HEK293 (cell line): ENCODE measurements around the gene TLR10.

Source experiments
- YY1 ChIP-seq: fragments of 450-650 bp; formaldehyde crosslinking; IDR thresholded peaks from 2 replicates; pipeline ENCODE4 v1.5.1; 2018; ENCODE audit warnings: missing biosample characterization, missing genetic modification characterization
- ZBTB7A ChIP-seq: fragments of 450-650 bp; formaldehyde crosslinking; IDR thresholded peaks from 2 replicates; pipeline ENCODE4 v1.5.1; 2016; ENCODE audit warnings: low read depth, missing biosample characterization, missing genetic modification characterization
- ZNF121 ChIP-seq: fragments of 450-650 bp; formaldehyde crosslinking; IDR thresholded peaks from 2 replicates; pipeline ENCODE4 v1.5.1; 2016; ENCODE audit warnings: missing biosample characterization, missing genetic modification characterization
- ZNF138 ChIP-seq: fragments of 450-650 bp; formaldehyde crosslinking; IDR thresholded peaks from 2 replicates; pipeline ENCODE4 v1.5.1; 2016; ENCODE audit warnings: missing biosample characterization, missing genetic modification characterization, borderline replicate concordance
- ZNF19 ChIP-seq: fragments of 450-650 bp; formaldehyde crosslinking; IDR thresholded peaks from 2 replicates; pipeline ENCODE4; 2016; ENCODE audit warnings: missing biosample characterization, missing genetic modification characterization, low read depth
- ZNF404 ChIP-seq: fragments of 450-650 bp; formaldehyde crosslinking; IDR thresholded peaks from 2 replicates; pipeline ENCODE4 v1.5.1; 2017; ENCODE audit warnings: missing biosample characterization, missing genetic modification characterization
- ZNF510 ChIP-seq: fragments of 450-650 bp; formaldehyde crosslinking; IDR thresholded peaks from 2 replicates; pipeline ENCODE4 v1.5.1; 2018; ENCODE audit warnings: mild to moderate bottlenecking, missing genetic modification characterization, missing biosample characterization; ENCODE audit not compliant: insufficient replicate concordance
- ZNF792 ChIP-seq: fragments of 450-650 bp; formaldehyde crosslinking; IDR thresholded peaks from 2 replicates; pipeline ENCODE4 v1.5.1; 2016; ENCODE audit warnings: missing biosample characterization, missing genetic modification characterization
- TF ChIP-seq, protein P1 (sequence below): fragments of 450-650 bp; formaldehyde crosslinking; IDR thresholded peaks from 2 replicates; pipeline ENCODE4 v1.5.1; 2016; ENCODE audit warnings: missing biosample characterization, missing genetic modification characterization
- TF ChIP-seq, protein P2 (sequence below): fragments of 450-650 bp; formaldehyde crosslinking; IDR thresholded peaks from 2 replicates; pipeline ENCODE4 v1.5.1; 2016; ENCODE audit warnings: missing biosample characterization, missing genetic modification characterization, low read depth
- TF ChIP-seq, protein P3 (sequence below): fragments of 450-650 bp; formaldehyde crosslinking; IDR thresholded peaks from 2 replicates; pipeline ENCODE4 v1.5.1; 2016; ENCODE audit warnings: missing biosample characterization, missing genetic modification characterization
- TF ChIP-seq, protein P4 (sequence below): fragments of 450-650 bp; formaldehyde crosslinking; IDR thresholded peaks from 2 replicates; pipeline ENCODE4 v1.5.1; 2016; ENCODE audit warnings: missing biosample characterization, missing genetic modification characterization

DNA sequence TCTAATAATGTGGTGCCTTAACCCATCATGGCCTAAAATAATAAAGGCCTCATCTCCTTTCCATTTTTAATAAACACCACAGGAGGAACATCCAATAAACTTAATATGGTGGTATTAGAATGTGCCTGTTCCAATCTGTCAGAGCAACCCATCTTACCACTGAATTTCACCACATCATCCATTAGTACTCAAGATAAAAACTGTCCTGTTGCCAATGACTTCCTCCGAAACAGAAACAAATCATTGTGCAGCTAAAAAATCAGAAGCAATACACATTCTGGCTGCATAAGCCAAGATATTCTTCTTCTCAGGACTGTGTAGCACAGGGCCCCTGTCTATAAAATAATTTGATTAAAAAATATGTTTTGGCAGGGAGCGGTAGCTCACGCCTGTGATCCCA, 18.5 kb downstream of the TLR10 start:
- TF ChIP-seq ZNF792 (tag by site-specific recombination) (no peak), ZBTB7A (tag by site-specific recombination) (no peak), ZNF138 (tag by site-specific recombination) (no peak), ZNF19 (no peak), ZNF510 (tag by site-specific recombination) (no peak), ZNF121 (no peak), ZNF404 (tag by site-specific recombination) (no peak), YY1 (tag by site-specific recombination) (no peak)
- TF ChIP-seq, protein P1, sequence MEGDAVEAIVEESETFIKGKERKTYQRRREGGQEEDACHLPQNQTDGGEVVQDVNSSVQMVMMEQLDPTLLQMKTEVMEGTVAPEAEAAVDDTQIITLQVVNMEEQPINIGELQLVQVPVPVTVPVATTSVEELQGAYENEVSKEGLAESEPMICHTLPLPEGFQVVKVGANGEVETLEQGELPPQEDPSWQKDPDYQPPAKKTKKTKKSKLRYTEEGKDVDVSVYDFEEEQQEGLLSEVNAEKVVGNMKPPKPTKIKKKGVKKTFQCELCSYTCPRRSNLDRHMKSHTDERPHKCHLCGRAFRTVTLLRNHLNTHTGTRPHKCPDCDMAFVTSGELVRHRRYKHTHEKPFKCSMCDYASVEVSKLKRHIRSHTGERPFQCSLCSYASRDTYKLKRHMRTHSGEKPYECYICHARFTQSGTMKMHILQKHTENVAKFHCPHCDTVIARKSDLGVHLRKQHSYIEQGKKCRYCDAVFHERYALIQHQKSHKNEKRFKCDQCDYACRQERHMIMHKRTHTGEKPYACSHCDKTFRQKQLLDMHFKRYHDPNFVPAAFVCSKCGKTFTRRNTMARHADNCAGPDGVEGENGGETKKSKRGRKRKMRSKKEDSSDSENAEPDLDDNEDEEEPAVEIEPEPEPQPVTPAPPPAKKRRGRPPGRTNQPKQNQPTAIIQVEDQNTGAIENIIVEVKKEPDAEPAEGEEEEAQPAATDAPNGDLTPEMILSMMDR (tag by site-specific recombination), result no peak
- TF ChIP-seq, protein P2, sequence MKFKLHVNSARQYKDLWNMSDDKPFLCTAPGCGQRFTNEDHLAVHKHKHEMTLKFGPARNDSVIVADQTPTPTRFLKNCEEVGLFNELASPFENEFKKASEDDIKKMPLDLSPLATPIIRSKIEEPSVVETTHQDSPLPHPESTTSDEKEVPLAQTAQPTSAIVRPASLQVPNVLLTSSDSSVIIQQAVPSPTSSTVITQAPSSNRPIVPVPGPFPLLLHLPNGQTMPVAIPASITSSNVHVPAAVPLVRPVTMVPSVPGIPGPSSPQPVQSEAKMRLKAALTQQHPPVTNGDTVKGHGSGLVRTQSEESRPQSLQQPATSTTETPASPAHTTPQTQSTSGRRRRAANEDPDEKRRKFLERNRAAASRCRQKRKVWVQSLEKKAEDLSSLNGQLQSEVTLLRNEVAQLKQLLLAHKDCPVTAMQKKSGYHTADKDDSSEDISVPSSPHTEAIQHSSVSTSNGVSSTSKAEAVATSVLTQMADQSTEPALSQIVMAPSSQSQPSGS (tag by site-specific recombination), result no peak
- TF ChIP-seq, protein P3, sequence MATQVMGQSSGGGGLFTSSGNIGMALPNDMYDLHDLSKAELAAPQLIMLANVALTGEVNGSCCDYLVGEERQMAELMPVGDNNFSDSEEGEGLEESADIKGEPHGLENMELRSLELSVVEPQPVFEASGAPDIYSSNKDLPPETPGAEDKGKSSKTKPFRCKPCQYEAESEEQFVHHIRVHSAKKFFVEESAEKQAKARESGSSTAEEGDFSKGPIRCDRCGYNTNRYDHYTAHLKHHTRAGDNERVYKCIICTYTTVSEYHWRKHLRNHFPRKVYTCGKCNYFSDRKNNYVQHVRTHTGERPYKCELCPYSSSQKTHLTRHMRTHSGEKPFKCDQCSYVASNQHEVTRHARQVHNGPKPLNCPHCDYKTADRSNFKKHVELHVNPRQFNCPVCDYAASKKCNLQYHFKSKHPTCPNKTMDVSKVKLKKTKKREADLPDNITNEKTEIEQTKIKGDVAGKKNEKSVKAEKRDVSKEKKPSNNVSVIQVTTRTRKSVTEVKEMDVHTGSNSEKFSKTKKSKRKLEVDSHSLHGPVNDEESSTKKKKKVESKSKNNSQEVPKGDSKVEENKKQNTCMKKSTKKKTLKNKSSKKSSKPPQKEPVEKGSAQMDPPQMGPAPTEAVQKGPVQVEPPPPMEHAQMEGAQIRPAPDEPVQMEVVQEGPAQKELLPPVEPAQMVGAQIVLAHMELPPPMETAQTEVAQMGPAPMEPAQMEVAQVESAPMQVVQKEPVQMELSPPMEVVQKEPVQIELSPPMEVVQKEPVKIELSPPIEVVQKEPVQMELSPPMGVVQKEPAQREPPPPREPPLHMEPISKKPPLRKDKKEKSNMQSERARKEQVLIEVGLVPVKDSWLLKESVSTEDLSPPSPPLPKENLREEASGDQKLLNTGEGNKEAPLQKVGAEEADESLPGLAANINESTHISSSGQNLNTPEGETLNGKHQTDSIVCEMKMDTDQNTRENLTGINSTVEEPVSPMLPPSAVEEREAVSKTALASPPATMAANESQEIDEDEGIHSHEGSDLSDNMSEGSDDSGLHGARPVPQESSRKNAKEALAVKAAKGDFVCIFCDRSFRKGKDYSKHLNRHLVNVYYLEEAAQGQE (tag by site-specific recombination), result no peak
- TF ChIP-seq, protein P4, sequence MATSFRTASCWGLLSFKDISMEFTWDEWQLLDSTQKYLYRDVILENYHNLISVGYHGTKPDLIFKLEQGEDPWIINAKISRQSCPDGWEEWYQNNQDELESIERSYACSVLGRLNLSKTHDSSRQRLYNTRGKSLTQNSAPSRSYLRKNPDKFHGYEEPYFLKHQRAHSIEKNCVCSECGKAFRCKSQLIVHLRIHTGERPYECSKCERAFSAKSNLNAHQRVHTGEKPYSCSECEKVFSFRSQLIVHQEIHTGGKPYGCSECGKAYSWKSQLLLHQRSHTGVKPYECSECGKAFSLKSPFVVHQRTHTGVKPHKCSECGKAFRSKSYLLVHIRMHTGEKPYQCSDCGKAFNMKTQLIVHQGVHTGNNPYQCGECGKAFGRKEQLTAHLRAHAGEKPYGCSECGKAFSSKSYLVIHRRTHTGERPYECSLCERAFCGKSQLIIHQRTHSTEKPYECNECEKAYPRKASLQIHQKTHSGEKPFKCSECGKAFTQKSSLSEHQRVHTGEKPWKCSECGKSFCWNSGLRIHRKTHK (tag by site-specific recombination), result no peak
